ENCODE measurements around the gene C5orf46.
"Not testable (repeated sequence)": the region's sequence is repeated elsewhere in the genome, so short reads cannot be mapped to it uniquely, and the experiment has no call there.

C5orf46 gene

DNA sequence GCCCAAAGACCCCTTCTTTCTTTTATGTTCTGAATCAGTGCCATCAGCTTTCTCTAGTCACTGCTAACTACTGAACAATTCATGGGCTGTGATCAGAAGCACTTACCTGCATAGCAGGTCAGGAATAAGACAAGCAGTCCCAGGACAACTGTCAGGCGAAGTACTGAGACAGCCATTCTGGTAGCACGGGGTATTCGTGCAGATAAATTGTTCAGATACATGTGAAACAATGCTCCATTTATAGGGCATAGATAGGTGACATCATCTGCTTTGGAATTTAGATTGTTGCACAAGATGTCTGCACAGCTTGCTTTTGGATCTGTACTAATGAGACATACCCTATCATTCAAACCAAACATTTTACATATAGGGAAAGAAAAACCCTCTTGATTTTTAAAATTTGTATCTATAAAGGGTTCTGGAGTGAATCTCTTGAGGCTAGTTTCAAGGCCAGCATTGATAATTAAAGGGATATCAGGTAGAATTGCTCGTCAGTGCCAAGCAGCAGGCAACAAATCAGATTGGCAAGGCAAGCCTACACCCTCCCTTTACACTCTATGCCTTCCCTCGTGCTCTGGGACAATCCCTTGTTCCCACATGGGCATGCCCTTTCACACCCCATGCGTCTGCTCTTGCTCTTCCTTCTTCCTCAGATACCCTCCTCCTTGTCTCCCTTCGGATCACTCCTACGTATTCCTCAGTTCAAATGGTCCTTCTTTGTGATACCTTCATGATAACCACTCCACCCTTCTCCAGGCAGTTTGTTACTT is at the start of gene C5orf46:
TSS of gene C5orf46 (minus strand) at position 213 of the 770 bp plus-strand sequence. CDS start at position 176, 37 bp downstream.
- DNase-seq = no peak

GRCh38 chr5:147954971-147955370 is 48.6 kb upstream of the C5orf46 start:
- DNase-seq = no peak

GRCh38 chr5:147949711-147950573 is 43.6 kb upstream of the C5orf46 start:
- DNase-seq = no peak

DNA sequence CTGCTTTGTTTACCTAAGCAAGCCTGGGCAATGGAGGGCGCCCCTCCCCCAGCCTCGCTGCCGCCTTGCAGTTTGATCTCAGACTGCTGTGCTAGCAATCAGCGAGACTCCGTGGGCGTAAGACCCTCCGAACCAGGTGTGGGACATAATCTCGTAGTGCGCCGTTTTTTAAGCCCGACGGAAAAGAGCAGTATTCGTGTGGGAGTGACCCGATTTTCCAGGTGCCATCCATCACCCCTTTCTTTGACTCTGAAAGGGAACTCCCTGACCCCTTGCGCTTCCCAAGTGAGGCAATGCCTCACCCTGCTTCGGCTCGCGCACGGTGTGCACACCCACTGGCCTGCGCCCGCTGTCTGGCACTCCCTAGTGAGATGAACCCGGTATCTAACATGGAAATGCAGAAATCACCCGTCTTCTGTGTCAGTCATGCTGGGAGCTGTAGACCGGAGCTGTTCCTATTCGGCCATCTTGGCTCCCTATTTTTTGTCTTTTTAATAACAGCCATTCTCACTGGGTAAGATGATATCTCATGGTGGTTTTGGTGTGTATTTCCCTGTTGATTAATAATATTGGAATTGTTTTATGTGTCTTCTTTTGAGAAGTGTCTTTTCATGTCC is 40.4 kb upstream of the C5orf46 start:
- not testable (repeated sequence) for DNase-seq

DNA sequence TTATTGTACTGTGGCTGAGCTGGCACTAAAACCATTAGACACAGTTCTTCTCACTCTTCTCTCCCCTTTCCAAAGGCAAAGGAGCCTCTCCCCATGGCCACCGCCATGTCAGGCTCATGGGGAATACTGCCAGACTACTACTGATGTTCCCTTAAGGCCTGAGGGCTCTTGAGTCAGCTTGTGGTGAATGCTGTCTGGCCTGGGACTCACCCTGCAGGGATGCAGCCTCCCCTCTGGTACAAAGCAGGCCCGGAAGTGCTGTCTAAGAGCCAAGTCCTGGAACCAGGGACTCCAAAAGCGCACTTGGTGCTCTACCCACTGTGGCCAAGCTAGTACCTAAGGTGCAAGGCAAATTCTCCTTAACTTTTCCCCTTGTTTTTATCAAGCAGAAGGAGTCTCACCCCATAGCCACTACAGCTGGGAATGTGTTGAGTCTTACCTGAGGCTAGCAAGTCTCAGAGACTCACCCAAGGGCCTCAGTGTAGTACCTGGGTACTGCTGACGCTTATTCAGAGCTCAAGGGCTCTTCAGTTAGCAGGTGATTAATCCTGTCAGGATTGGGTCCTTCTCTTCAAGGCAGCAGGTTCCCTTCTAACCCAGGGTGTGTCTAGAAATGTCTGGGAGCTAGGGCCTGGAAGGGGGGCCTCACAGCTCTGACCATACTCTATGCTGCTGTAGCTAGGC is 33.2 kb upstream of the C5orf46 start:
- DNase-seq = no peak

GRCh38 chr5:147935032-147935431 is 28.7 kb upstream of the C5orf46 start:
- DNase-seq = no peak

GRCh38 chr5:147930769-147931168 is 24.4 kb upstream of the C5orf46 start:
- DNase-seq = no peak

DNA sequence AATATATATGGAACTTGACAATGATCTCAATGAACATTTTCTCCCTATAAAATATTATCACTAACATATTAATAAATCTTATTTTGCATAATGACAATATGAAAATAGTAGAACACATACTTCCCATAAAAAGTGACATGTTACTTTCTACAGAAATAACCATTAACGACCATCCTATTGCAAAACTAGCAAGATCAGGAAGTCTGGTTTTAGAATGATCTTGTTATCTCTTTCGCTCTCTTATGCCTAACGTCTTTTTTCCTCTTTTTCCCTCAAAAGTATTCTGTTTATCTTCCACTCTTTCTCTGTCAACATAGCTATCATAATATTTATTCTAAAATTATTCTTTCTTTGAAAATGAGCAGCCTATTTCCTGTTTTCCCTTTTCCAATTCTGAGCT is 21.6 kb upstream of the C5orf46 start:
- no peak for DNase-seq

DNA sequence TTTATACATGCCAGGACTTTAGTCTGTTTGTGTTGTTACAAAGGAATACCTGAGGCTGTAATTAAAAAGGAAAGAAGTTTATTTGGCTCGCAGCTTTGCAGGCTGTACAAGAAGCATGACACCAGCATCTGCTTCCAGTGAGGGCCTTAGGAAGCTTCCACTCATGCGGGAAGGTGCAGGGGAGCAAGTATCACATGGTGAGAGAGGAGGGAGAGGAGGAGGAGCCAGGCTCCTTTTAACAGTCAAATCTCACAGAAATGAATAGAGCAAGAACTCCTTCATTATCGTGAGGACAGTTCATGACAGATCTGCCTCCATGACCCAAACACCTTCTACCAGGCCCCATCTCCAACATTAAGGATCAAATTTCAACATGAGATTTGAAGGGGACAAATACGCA is 18.7 kb upstream of the C5orf46 start:
- no peak for DNase-seq

DNA sequence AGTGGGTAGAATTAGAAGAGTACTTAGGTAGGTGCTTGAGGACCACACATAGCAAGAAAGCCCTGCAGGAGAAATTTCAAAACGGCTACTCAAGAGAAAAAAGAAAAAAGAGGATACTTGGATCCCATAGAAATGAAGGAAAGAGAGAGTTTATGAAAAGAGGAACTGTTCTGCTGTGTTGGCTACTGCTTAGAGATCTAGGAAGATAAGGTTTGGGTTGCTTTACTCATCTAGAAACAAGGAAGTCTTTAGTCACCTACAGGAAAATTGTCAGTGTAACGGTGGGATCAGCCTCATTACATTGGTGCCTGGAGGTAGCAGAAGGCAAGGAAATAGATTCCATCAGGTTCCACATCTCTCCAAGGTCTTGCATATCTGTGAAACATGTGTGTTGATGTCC is 14.8 kb upstream of the C5orf46 start:
- no peak for DNase-seq

- no peak for DNase-seq
These were observed 14.2 kb upstream of the C5orf46 start for GRCh38 chr5:147920420-147921030.

DNA sequence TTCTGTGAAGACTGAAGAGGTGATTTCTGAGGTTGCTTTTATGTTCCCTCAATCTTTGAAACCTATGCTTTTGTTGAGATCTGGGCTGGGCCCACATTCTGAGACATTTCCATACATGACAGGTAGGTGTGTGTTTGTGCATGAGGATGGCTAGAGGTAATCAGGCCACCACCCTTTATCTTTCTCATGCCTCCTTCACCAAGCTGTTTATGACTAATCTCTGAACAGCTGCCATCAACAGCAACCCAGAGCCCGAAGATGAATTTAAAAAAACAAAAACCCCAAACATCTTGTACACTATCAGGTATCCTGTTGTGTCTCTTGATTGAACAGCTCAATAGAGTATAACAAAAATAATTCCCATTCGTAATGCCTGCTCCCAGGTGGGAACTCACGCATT is 12.6 kb upstream of the C5orf46 start:
- no peak for DNase-seq

- DNase-seq = no peak
These were observed 11.9 kb upstream of the C5orf46 start for GRCh38 chr5:147918101-147918685.

DNA sequence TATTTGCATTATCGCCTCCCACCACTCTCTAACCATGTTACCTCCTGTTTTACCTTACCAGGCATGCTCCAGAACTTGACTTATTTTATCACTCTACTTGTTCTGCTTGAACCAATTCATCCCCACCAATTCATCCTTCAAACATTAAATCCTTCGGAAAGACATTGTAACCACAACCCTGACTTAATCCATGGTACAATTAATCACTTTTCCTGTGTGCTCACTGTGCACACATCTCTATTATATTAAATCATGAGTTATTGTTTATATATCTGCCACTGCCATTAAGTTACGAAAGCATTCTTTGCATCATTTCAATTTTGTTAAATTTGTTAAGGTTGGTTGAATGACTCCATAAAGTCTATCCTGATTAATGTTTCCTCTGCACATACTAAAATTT is 7.4 kb upstream of the C5orf46 start:
- no peak for DNase-seq

GRCh38 chr5:147912011-147912410 is 5.7 kb upstream of the C5orf46 start:
- DNase-seq = no peak

DNA sequence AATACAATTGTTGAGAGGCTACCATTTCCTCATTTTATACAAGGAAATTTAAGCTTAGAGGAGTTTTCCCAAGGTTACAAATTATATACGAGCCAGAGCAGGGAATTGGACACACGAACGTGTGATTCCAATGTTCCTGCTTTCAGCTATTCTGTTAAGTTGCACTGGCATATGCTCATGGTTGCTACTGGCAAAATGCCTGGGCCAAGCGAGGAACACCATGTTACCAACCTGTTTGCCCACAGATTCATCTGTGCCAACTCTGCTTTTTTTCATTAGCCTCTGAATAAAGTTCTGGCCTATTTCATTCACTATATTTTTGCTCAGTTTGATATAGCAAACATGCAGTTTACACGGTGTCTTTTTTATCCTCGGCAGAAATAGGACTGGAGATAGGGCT is 5.1 kb upstream of the C5orf46 start:
- no peak for DNase-seq

DNA sequence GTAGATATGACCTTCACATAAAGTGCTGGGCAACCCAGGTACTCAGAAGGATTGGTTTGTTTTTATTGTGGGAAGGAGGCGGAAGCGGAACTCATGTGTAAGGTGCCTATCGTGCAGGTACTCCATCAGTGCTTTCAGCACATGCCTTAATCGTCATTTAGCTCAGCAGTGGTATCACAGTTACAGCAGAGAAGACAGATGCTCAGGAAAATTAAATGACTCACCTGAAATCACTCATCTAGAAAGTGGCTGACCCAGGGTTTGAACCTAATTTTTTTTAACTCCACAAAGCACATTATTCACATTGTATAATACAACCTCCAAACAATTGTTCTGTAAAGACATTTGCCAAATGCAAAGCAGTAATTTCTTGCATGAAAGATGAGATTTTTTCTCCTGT is 2.2 kb downstream of the C5orf46 start:
- no peak for DNase-seq

DNA sequence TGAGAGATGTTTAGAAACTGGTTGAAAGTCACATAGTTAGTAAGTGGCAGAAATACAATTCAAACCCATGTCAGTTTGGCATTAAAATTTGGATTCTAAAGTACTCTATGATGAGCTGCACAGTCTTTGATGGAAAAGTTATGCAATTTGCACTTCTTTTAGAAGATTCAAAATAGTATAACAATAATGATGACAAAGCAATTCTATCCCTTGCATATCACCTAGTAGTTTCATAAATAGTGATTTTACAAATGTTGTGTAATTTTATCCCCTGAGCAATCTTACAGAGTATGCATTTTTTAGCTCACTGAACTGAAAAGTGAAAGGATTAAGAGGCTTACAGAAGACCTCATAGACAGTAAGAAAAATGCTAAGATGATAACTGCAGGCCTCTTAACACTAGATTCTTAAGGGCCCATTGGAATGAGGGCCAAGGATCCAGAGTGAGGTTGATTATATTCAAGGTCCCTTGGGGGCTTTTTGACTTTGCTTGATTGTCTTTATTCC is 3.7 kb downstream of the C5orf46 start:
- no peak for DNase-seq

DNA sequence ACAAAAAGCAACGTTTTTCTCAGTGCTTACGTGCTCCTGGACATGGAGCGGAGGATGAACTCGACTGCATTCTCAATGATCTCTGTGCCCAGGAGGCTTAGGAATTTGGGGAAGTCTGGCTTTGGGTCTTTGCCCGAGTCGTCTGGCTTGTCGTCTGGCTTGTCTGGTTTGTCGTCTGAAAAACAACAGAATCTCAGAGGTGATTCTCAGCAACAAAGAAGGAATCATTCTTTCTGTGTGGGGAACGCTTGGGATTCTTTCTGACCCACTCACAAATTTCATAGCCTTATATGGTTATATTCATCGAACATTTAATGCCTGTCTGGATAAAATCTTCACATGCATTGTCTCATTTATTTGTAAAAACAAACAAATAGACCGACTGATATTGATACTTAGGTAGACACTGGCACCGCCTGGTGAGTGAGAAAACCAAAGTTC is 4.7 kb downstream of the C5orf46 start:
- no peak for DNase-seq

GRCh38 chr5:147898875-147899401 is 7.4 kb downstream of the C5orf46 start:
- DNase-seq = no peak

DNA sequence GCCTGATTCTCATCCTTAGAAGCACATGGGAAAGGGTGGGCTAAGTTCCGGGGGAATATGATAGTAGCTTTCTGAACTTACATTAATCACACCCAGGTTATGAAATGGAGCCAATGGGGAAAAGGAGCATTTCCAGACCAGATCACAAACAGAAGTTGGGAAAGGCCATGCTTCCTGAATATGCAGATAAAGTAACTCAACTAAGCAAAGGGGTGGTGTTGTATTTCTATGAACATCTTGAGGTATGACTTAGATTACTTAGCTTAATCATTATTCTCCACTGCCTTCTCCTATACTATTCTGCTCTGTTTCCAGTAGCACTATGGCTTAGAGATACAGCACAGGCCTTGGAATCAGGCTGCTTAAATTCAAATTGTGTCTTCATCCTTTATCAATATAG is 10.5 kb downstream of the C5orf46 start:
- DNase-seq = no peak

DNA sequence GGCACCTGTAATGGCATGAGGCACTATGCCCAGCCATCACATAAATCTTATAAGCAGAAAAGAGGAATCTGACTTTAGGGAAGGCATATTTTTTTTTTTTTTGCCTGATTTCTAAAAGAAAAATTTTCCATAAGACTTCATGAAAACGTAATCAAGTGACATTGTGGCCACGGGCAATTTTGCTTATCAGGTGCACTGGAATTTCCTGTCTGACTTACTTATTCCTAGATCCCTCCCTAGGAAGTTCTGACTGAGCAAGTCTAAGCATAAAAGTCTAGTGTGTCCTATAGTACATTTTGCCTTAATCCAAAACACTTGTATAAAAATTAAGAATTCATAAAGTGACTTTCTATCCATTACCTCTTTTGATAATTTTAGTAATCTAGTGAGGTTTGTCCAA is 12.5 kb downstream of the C5orf46 start:
- no peak for DNase-seq

Measured in stimulated activated CD4-positive, alpha-beta T cell treated with anti-CD3 and anti-CD28 coated beads, Interleukin-2, amount 100 ng/mL, for 48 hours (primary cell).